Stimulated activated CD8-positive, alpha-beta memory T cell treated with anti-CD3 and anti-CD28 coated beads, Interleukin-15, amount 100 ng/mL, for 24 hours (primary cell): Measurements from ENCODE around the gene VAX1.

Experiments
- DNase-seq: peaks from one replicate; pipeline ENCODE4 v3.0.0-alpha.2; 2020; ENCODE audit warnings: low read depth

VAX1 gene

GRCh38 chr10:117163954-117164548 is 26.0 kb upstream of the VAX1 start:
- no peak for DNase-seq

DNA sequence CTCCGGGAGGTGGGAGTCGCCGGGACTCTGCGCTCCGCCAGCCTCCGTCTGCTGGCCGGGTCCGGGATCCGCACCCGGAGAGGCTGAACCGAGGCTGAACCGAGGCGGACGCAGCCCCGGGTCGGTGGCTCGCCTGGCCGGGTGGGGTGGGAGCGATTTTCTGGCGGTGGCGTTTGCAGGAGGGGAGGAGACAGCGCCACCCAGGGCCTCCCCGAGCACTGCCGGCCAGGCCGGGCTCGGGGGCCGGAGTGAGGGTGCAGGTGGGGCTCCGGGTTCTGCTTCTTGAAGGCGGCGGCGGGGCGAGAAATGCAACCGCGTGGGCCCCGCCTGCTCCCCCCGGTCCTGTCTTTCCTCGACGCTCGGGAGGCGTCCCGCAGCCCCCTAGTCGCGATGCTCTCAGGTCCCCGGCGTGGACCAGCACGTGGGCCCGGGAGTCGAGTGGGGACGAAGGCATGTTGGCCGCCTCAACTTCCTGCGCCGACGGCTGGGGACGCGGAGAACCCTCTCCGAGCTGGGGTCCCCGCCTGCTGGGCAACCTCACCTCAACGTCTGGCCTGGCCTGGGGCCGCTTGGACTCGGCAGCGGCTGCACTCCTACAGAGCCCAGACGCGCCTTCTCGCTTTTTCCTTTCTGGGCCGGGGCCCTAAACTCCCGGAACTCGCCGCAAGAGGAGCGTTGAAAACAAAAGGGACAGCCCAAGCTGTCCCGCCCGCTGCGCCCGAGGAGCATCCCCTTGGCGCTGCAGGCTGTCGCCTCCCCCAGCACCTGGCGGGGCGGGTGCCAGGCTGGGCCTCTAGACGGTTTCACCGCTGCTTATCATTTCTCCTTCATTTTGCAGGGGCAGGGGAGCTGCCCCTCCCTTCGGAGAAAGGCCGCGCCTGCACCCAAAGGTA is 25.2 kb upstream of the VAX1 start:
- DNase-seq = no peak

GRCh38 chr10:117162093-117163060 is 24.3 kb upstream of the VAX1 start:
- no peak for DNase-seq

DNA sequence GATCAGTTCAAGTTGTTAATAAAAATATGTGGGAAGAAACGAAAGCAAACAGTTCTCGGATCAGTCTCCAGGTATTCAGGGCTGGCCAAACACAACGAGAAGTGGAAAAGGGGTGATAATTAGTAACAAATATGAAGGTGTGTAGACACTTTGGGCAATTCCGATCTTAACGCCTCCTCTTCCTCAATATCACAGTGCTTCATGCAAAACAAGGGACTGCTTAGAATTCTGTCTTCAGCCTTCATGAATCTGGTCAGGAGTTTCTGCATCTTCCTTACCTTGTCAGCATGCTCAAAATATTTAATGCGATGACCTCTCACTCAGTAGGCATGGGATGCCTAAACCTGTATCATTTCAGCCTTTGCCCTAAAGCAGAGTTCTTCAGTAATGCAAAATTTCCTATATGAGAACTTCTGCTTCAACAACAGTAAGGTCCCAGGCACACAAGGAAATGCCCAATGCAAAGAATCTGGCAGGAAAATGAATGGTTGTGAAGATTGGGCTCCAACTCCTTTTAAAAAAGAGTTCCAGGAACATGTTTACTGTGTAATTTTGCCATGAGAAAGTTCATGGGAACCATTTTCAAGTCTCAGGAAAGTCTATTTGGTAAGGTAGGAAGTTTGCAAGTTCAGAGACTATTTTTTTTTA is 23.4 kb upstream of the VAX1 start:
- no peak for DNase-seq

- no peak for DNase-seq
Observed at GRCh38 chr10:117160567-117160966, 22.5 kb upstream of the VAX1 start.

DNA sequence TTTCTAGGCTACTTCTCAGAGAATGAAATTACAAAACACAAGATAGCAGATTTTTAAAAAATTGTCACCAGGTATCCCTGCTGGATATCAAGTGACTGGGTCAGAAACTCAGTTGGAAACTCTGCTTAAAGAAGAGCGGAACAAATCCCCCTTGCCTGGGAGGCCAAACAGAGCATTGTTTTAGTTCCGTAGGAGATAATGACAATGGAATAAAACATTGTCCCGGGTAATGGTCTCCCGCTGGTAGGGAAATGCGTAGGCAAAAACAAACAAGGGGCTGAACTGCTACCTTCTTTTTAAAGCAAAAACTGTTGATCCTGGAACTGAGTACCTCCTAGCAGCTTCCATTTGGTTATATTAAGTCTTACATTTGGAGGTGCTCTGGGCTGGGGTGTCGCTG is 21.3 kb upstream of the VAX1 start:
- no peak for DNase-seq

DNA sequence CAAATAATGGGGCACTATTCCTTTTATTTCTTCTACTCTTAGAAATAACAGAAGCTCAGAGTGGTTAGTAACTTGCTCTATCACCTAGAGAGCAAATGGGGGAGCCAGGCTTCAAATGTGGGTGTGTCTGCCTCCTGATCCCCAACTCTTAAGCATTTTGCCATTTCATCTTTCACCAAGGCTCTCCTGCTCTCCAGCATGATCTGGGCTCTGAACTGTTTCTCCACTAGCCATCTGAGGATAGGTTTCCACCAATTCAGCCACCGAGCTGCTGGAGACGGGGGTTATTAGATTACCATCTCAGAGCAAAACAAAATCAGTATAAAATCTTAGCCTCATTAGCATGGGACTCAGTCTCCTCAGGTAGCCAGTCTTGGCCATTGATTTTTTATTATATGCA is 20.2 kb upstream of the VAX1 start:
- no peak for DNase-seq

GRCh38 chr10:117152668-117153067 is 14.6 kb upstream of the VAX1 start:
- DNase-seq = no peak

GRCh38 chr10:117148284-117148683 is 10.2 kb upstream of the VAX1 start:
- DNase-seq = no peak

- DNase-seq = no peak
Observed at GRCh38 chr10:117145019-117145418, 6.9 kb upstream of the VAX1 start.

GRCh38 chr10:117143103-117143823 is 5.2 kb upstream of the VAX1 start:
- no peak for DNase-seq

- DNase-seq = no peak
Observed at GRCh38 chr10:117140525-117140902, 2.4 kb upstream of the VAX1 start.

- DNase-seq = no peak
Observed at GRCh38 chr10:117139581-117140524, 1.8 kb upstream of the VAX1 start.

- no peak for DNase-seq
Observed at GRCh38 chr10:117138838-117139580, 939 bp upstream of the VAX1 start.

- no peak for DNase-seq
Observed at GRCh38 chr10:117137031-117137910, 799 bp downstream of the VAX1 start.

DNA sequence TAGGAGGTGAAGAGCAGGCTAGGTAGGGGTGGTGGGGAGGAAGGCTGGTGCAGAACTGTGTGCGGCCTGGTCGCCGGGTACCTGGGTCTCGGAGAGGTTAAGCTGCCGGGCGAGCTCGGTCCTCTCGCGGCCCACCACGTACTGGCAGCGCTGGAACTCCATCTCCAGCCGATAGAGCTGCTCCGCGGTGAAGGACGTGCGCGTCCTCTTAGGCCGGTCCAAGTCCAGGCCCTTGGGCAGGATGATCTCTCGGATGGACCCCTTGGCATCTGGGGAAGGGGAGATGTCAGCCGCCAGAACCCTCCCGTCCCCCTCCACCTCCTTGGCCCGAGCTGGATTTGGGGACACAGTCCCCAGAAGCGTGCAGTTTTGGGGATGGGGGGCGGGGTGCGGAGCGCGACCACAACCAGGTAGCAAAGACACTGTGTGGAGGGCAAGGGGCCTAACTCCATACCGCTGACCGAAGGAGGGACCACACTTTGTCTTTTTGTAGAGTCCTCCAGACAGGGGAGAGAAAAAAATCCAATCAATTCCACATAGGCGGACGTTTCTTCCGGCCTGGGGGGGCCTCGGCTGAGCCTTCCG is 1.6 kb downstream of the VAX1 start:
- no peak for DNase-seq

DNA sequence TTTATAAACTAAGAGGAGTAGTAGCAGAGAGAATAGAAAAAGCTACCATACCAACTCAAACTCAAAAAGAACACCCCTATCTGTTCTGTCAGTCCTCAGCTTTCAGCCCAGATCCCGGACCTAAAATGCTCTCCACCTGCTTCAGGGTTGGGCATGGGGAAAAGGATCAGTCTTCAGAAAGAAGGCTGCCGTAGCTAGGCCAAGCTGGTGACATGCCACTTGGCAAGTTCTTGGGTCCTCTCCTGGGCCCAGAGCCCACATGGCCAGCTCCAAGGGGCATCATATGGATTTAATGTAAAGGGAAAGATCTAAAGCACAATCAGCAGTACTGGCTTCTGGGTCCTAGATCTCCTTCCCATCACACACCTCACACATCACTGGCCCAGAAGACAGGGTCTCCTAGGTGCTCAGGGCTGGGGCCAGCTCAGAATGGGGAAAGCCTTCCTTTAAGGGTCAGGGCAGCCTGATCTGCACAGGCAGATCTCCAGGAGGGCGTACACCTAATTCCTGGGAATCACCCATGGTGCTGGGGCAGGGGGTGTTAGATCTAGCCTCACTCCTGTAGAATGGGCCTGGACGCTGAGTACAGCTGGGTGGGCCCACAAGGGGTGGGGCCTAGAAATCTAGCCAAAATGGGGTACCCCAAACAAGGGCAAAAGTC is 2.5 kb downstream of the VAX1 start:
- no peak for DNase-seq

- no peak for DNase-seq
Observed at GRCh38 chr10:117135026-117135372, 3.1 kb downstream of the VAX1 start.
